Stimulated activated CD4-positive, alpha-beta T cell treated with anti-CD3 and anti-CD28 coated beads, Interleukin-12 subunit alpha, Interleukin-12 subunit beta, amount 100 ng/mL, for 48 hours (primary cell): Measurements from ENCODE around the gene RAB13.
"Not testable (repeated sequence)": the region's sequence is repeated elsewhere in the genome, so short reads cannot be mapped to it uniquely, and the experiment has no call there.

ENCODE experiments used
- DNase-seq, 3 donors: peaks; one replicate each; pipeline ENCODE4 v3.0.0-alpha.2; 2020; ENCODE audit warnings: low read depth in 2 of 3, low spot score in 1 of 3

Gene RAB13

GRCh38 chr1:153985941-153986761 is at the start of gene RAB13:
Gene RAB13, minus strand, starts transcription at chr1:153986339. Its CDS starts 103 bp downstream, at chr1:153986236.
- DNase-seq, result no peak

GRCh38 chr1:154033697-154034096 is 47.6 kb upstream of the RAB13 start:
- not testable (repeated sequence) for DNase-seq

- DNase-seq, result no peak
Observed at GRCh38 chr1:154019940-154020339, 33.8 kb upstream of the RAB13 start.

GRCh38 chr1:154019269-154019668 is 33.1 kb upstream of the RAB13 start:
- DNase-seq, result no peak

- DNase-seq, result no peak
Observed at GRCh38 chr1:154014154-154014907, 28.2 kb upstream of the RAB13 start.

GRCh38 chr1:154012543-154012942 is 26.4 kb upstream of the RAB13 start:
- DNase-seq, result not testable (repeated sequence)

GRCh38 chr1:154012129-154012528 is 26.0 kb upstream of the RAB13 start:
- DNase-seq, result no peak

- no peak for DNase-seq
Observed at GRCh38 chr1:154006136-154006535, 20.0 kb upstream of the RAB13 start.

- DNase-seq, result no peak
Observed at GRCh38 chr1:154000420-154000819, 14.3 kb upstream of the RAB13 start.

- not testable (repeated sequence) for DNase-seq
Observed at GRCh38 chr1:153996882-153997281, 10.7 kb upstream of the RAB13 start.

- DNase-seq, result no peak
Observed at GRCh38 chr1:153995640-153996039, 9.5 kb upstream of the RAB13 start.

- DNase-seq, result no peak
Observed at GRCh38 chr1:153995202-153995601, 9.1 kb upstream of the RAB13 start.

- DNase-seq, result no peak
Observed at GRCh38 chr1:153991806-153992205, 5.7 kb upstream of the RAB13 start.

- DNase-seq, result no peak
Observed at GRCh38 chr1:153991151-153991630, 5.1 kb upstream of the RAB13 start.

- peak; percentile 75 to 86 (median 78) for DNase-seq
Observed at GRCh38 chr1:153990468-153991150, 4.5 kb upstream of the RAB13 start, which contains the start of gene RPS27. Gene RPS27, plus strand, starts transcription at chr1:153990762. Its CDS starts 35 bp downstream, at chr1:153990797.

- no peak for DNase-seq
Observed at GRCh38 chr1:153987621-153988020, 1.5 kb upstream of the RAB13 start.

GRCh38 chr1:153985341-153985912 is 712 bp downstream of the RAB13 start:
- DNase-seq, result no peak

- DNase-seq, result no peak
Observed at GRCh38 chr1:153984123-153984894, 1.8 kb downstream of the RAB13 start.

GRCh38 chr1:153981735-153982134 is 4.4 kb downstream of the RAB13 start:
- DNase-seq, result not testable (repeated sequence)

GRCh38 chr1:153979091-153979490 is 7.0 kb downstream of the RAB13 start:
- not testable (repeated sequence) for DNase-seq
